SIG-M5 (cell line): Measurements from ENCODE around the gene FOXQ1.
"Not testable (repeated sequence)": the region's sequence is repeated elsewhere in the genome, so short reads cannot be mapped to it uniquely, and the experiment has no call there.

Experiments used
- DNase-seq: peaks from one replicate; lab custom pipeline; 2025; lab: John Stamatoyannopoulos, UW

Gene FOXQ1

DNA sequence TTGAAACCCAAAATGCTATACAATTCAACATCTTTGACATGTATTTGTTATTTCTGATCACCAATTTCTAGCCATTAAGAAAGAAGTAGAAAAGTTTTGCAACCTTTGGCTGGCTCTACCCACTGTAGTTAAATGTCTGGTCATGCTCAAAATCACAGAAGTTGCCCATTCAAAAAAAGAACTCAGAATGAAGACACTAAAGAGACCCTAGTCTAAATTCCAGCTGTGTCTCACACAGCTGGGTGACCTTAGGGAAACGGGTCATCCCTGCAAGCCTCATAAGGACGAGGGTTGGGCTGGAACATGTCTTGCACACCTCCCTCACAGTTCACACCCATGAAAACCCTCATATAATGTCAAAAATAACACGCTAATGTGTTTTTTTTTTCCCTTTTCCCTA is 10.3 kb downstream of the FOXQ1 start:
- no peak for DNase-seq

DNA sequence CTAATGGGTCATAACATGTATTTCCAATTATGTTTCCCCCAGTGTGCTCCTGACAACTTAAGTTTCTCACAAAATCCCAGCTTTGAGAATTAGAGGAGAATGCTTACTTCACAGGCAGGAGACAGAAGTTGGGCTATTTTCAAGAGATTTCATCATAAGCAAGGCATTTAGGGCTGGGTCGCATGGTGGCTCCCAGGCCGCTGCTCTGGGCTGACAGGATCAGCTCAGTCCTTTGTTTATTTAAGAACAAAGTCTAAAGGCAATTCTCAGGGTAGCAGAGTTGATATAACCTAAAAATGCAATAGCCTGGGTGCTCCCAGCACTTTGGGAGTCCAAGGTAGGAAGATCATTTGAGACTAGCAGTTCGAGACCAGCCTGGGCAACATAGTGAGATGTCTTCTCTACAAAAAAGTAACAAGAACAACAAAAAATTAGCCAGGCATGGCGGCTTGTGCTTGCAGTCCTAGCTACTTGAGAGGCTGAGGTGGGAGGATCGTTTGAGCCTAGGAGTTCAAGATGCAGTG is 10.9 kb downstream of the FOXQ1 start:
- no peak for DNase-seq

DNA sequence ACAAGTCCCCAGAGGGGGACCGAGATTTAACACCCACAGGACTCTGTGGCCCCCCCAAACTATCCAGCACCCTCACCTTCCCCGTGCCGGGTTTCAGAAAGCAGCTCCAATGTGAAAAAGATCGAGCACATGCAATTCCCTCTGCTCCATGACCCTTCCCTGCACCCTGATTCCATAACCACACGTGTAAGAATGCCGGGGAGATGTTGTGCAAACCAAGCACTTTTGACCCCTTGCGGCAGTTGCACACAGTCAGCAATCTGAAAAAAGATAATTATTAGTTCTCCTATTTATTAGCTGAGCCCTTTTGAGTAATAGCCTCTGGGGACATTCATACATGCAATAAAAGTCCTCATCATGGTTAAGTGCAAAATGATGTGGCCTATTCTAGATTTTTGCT is 13.0 kb downstream of the FOXQ1 start:
- DNase-seq = no peak

DNA sequence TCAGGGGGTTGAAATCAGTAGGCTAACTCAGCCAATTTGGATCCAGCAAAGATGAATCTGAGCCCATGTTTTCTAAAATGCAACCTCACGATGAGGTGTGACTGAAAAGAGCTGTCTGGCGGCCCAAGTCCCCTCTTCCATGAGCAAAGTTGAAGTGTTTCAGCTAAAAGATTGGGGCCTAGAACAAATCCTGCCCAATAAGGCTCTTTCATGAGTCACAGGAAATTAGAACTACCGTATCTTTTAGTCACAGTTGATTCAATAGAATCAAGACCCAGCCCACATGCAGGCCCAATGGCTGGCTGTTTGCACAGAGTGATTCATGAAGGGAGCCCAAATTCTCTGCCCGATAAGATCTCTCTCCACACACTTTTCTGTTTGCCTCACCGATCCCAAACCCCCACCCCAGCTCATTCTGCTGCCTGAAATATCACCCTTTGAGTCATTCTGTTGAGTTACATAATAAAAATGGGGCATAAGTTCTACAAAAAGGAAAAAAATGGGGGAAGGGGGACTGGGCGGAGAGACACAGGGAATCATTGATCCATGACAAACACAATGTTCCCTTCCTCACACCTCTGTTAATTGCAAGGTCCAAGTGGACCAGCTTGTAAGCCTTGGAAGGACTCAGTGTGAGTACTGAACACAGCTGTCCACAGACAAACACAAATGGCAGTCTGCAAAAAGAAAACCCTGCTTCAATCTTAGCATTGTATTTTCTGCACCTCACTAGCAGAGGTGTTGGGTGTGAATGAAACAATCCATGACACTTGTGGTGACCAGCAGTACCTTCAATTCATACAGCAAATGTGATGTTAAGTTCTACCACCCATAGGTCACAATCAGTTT is 13.8 kb downstream of the FOXQ1 start:
- no peak for DNase-seq

DNA sequence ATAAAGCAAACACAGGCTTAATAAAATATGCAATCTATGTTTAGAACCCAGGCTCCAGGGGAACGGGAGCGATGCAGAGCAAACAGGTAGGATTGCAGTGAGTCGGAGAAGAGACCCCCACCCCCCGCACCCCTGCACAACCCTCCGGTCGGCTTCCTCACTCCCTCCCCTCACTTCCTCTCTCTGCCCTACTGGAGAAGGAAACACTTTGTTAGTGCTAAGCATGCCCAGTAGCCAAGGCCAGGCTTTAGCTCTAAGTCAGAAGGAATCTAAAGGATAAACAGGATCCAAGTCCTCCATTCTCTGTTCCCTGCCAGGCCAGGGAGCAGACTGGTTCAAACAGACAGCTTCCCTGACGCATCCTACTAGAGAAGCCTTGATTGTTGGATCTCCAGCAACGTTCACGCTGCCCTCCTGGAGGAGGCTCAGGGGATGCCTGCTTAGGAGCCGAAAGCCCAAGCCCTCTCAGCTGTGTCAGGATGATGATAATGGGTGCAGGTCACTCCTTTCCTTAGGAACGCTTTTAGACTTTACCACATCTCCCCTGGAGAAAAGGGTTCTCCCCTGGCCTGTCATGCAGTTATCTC is 14.7 kb downstream of the FOXQ1 start:
- no peak for DNase-seq

DNA sequence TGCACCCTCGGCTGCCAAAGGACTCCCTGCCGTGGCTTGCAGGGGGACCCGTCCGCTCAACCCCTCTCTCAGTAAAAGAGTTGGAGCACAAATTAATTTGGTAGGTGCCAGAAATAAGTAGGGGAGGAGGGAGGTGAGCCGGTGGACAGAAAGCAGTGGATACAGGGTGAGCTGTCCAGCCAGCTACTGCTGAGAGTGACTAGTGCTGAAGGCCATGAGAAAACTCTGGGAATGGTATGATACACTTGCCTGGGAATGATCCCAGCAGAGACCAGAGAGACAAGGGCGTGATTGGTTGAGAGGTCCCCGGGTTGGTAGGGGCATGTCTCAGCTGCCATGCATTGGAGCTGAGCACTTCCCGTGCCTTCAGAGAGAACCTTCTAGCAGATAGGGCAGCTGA is 15.7 kb downstream of the FOXQ1 start:
- DNase-seq = no peak

DNA sequence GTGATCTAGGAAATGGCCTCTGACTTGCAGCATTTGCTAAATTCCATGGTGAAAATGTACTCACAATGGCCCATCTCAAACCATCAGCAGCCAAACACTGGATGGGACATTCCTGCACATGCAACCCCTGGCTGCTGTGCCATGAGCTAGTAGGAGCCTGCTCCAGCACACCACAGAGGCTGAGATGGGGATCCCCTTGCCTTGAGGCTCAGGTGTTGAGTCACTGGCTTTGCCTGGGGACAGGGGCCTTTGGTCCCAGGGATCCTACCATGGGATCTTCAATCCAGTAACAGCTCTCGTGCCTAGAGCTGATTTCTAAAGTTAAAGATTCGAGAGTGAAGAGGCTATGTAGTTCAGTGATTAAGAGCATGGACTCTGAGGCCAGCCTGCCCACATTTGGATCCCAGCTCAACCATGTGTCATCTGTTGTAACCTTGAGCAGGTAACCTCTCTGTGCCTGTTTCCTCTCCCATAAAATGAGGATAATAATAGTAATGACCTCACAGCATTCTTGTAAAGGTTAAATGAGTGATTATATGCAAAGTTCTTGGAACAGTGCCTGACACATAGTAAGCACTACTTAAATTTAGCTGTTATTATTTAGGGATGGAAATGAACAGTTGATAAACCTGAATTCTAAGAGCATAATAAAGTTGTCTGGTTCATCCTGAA is 16.4 kb downstream of the FOXQ1 start:
- DNase-seq = no peak

DNA sequence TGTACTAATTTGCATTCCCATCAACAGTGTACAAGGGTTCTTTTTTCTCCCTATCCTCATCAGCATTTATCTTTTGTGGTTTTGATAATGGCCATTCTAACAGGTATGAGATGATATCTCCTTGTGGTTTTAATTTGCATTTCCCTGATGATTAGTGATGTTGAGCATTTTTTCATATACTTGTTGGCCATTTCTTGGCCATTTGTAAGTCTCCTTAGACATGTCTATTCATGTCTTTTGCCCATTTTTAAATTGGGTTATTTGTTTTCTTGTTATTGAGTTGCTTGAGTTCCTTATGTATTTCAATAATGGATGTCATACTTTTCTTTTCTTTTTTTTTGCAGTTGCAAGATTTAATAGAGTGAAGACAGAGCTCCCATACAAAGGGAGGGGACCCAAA is 17.8 kb downstream of the FOXQ1 start:
- no peak for DNase-seq

DNA sequence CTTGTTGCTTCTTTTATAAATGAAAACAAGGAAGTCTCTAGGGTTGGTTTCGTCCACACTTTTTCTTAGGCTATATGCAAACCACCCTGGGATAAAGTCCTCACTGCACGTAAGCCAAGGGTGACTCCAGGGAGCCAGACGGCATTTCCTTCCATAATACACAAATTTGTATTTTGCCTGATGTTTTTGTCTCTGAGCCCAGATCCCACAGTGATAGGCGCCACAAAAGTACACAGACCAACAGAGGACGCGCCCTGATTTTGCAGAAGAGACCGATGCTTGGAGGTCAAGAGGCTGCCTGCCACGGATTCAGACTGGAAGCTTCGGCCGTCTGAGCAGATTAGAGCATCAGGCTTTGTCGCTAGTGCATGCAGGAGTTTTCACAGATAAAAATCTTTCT is 22.8 kb downstream of the FOXQ1 start:
- no peak for DNase-seq

DNA sequence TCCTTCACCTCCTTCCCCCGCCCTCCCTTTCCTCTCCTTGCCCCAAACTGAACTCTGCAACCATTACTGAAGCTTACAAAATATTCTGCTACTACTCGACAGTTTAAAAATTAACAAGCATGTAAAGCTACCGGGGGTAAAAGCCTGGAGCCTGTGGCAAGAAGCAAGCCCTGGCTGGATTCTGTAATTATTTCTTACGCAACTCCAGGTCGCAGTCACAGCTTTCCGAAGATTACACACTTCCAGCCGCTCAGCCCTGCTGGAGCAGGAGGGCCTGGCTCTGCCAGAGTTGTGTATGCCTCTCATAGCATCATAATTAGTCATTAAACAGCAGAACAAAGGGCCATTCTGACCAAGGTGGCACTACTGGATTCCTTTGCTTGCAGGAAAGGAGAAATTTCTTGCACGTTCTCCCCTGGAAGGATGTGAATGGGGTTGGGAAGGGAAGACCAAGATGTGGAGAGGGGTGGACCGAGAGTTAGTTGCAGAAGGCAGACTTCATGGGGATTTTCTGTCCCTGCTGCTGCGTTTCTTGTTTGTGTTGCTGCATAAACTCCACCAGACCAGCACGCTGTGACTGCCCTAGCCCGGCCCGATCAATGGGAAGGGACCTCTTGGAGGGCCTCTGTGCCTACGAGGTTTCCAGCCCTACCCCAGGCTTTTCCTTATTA is 23.6 kb downstream of the FOXQ1 start:
- DNase-seq = no peak

DNA sequence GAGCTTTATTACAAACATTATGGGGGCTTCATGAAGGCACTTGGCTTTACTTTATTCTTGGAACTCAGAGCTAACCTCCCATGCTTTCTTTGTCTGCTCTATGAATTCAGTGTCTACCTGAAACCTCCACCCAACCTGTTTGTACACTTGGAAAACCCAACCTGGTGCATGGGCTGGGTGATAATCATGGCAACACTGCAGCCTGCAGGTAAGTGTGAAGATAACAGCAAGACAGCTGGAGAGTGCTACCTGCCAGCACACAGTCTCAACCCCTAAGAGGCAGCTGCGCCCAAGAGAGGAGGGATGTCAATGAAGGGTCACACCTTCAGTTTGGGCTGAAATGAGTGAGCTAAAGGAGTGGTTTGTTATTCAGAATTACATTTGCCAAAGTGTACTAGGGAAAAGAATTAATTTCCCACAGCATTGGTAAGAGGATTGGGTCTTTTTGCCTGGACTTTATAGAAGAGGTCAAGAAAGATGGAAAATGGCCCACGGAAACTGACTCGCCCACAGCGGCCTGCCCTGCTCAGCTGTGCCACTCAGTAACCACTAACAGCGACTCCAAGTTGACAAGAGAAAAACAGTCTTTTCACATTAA is 24.4 kb downstream of the FOXQ1 start:
- DNase-seq = no peak

DNA sequence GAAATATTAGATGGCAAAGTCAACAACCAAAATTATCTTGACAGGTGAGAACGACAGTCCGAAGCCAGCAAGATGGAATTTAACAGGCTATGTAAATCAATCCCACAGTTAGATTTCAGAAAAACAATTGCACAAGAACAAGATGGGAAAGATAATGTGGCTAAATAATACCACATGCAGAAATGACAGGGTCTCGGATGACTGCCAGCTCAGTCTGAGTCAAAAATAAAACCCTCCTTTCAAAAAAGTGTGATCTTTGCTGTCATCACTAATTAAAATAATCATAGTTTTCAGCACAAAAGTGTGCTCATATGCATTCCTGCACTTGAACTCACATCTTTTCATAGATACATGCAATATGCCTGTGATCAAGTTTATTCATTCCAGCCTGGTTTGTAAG is 25.9 kb downstream of the FOXQ1 start:
- no peak for DNase-seq

DNA sequence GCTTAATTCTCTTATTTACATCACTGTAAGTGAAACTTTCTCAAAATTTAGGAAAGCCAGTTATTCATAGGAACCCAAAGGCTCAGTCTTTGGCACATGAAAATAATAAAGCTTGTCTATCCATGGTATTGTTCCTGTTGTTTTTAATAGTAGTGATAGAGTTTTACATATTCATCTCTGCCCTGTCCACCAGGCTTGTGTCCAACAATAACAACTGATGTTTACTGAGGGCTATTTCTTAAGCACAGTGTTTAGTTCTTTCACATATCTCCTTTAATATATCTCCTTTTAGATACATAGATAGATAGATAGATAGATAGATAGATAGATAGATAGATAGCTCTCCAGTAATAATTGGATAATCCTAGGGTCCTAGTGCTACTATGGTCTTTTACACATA is 34.2 kb downstream of the FOXQ1 start:
- no peak for DNase-seq

DNA sequence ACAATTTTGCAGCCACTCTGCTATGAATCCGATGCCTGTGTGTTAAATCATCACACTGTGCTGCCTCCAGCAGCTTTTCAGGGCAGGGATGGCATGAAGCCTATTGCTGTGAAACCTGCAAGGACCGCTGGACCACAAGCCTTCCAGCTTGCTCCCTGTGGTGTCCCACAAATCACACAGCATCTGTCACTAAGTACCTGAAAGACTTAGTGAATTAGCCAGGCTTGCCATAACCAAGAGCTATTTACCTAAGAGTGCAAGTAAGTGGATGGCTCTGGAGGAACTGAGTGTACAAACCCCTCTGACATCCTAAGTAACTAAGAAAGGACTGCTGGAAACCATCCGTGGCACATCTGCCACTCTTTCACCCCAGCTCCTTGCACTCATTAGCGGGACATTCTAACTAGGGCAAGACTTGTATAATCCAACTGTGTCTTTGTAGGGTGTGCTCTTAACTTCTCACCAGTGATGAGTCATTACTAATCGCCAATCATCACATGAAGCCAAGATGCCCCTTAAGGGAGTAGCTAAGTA is 34.7 kb downstream of the FOXQ1 start:
- no peak for DNase-seq

DNA sequence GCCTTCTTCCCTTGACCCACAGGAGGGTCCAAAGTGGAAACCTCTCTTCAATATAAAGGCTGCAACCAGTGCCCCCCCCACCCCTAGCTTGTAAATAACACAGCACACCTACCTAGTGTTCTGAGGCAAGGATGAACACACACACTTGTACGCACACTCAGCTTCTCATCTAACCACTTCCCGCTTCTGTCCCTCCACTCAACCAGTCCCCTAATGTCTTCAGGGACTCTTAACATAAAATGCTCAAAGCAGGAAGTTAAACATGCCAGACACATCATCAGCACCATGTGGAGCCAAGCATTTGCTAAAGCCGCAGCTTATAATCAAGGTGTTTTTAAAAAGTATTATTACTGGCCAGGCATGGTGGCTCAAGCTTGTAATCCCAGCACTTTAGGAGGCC is 35.3 kb downstream of the FOXQ1 start:
- DNase-seq = no peak

DNA sequence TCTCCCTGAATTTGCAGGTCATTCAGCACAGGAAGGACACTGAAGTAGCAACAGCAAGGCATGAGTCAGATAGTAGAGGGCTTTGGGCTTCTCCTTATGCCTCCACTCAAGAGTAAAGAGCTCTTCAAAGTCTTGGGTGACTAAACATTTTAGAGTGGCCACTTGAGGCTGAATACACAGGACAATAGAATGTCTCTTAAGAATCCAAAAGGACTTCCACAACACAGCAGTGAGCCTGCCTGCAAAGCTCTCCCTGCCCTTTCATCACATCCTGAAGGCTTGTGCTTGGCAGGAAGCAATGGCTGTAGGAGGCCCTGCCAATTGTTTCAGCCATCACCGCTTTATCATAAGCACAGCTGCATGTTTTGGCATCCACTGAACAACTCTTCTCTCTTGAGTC is 36.8 kb downstream of the FOXQ1 start:
- DNase-seq = no peak

DNA sequence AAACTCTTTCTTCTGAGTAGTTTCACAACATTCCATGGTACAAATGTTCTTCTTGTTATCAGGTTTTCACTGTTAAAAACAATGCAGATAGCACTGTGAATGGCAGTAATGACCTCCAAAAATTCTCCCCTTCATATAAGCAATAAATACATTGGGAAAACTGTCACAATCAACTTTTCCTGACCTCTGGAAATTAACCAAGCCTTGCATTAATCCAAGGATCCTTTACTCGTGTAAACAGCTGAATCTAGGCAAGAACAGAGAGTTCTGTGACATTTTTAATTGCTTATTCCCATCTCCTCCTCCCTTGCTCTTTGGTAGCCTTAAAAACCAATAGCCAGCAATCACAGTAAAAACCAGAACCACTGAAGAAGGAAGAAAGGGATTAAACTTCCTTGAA is 37.8 kb downstream of the FOXQ1 start:
- no peak for DNase-seq

DNA sequence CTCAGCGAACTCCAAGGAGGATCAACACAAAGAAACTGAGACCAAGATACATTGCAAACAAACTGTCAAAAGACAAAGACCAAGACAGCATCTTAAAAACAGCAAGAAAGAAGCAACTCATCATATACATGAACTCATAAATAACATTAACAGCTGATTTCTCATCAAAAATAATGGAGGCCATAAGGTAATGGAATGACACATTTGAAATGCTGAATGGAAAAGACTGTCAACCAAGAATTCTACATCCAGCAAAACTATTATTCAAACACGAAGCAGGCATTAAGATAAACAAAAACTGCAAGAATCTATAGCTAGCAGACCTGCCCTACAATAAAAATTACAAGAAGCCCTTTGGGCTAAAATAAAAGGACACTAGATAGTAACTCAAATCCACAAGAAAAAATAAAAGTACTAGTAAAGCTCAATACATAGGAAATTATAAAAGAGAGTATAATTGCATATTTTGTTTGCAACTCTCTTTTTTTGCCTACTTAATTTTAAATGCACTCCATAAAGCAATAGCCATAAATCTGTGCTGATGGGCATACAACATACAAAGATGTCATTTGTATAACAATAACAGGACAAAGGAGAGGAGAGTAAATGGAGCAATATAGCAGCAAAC is 39.6 kb downstream of the FOXQ1 start:
- no peak for DNase-seq

DNA sequence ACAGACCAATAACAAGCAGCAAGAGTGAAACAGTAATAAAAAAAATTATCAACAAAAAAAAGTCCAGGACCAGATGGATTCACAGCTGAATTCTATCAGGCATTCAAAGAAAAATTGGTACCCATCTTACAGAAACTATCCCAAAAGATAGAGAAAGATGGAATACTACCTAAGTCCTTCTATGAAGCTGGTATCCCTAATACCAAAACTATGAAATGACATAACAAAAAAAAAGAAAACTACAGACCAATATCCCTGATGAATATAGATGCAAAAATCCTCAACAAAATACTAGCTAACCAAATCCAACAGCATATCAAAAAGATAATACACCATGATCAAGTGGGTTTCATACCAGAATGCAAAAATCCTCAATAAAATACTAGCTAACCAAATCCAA is 43.2 kb downstream of the FOXQ1 start:
- not testable (repeated sequence) for DNase-seq

DNA sequence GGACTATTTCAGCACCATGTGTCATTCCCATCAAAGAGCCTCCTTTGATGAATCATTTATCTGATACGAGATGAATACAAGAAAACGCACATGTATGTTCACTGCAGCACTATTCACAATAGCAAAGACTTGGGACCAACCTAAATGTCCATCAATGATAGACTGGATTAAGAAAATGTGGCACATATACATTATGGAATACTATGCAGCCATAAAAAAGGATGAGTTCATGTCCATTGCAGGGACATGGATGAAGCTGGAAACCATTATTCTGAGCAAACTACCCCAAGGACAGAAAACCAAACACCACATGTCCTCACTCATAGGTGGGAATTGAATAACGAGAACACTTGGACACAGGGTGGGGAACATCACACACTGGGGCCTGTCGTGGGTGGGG is 49.8 kb downstream of the FOXQ1 start:
- not testable (repeated sequence) for DNase-seq

DNA sequence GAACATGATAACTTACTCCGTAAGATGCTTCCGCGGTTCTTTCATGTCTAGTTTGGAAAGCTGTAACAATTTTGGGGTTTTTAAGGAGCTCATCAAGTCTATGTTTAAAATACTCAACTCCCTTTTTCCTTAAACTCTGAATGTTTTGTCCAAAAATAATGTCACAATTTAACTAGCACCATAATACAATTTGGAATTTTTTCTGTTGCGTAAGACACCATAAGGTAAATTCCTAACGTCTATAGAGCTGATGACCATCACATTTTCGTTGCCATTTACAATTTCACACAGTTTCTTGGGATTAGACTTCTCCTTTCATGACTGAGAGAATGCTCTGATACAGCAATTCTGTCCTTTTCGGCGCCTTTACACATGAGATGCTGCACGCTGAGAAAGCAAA is 50.7 kb downstream of the FOXQ1 start:
- DNase-seq = no peak
